MM.1S (cell line): Measurements from ENCODE around the gene FBXL19.

Experiments
- DNase-seq: peaks from one replicate; pipeline ENCODE4 v3.0.0-alpha.2; 2015
- H2AFZ ChIP-seq: fragments of 300-600 bp; sonication (generic); 2 replicates; pipeline ENCODE4 v1.6.0; 2016; ENCODE audit warnings: antibody characterized with exemption, low read length
- H3F3A ChIP-seq: fragments of 300-600 bp; sonication (generic); 2 replicates; pipeline ENCODE4 v1.6.1; 2016; ENCODE audit warnings: mild to moderate bottlenecking, antibody characterized with exemption, low read length, moderate library complexity, mixed read lengths; ENCODE audit not compliant: insufficient read depth
- H3K27ac ChIP-seq: fragments of 300-600 bp; sonication (generic); 2 replicates; pipeline ENCODE4 v1.5.1; 2016; ENCODE audit warnings: mild to moderate bottlenecking, low read length
- H3K27me3 ChIP-seq: fragments of 300-600 bp; sonication (generic); replicated peaks from 2 replicates; pipeline ENCODE4 v1.6.0; 2016; ENCODE audit warnings: low read length; ENCODE audit not compliant: insufficient read depth
- H3K36me3 ChIP-seq: fragments of 300-600 bp; sonication (generic); replicated peaks from 2 replicates; pipeline ENCODE4 v1.6.1; 2016; ENCODE audit warnings: mild to moderate bottlenecking, low read length, mixed read lengths; ENCODE audit not compliant: insufficient read depth
- H3K4me1 ChIP-seq: fragments of 300-600 bp; sonication (generic); 2 replicates; pipeline ENCODE4 v1.6.1; 2016; ENCODE audit warnings: low read length, mixed read lengths
- H3K4me2 ChIP-seq: fragments of 300-600 bp; sonication (generic); 2 replicates; pipeline ENCODE4 v1.6.0; 2016; ENCODE audit warnings: low read depth, low read length
- H3K4me3 ChIP-seq: fragments of 300-600 bp; sonication (generic); 2 replicates; pipeline ENCODE4 v1.5.1; 2016; ENCODE audit warnings: low read length, mixed read lengths
- H3K79me2 ChIP-seq: fragments of 300-600 bp; sonication (generic); 2 replicates; pipeline ENCODE4 v1.6.1; 2016; ENCODE audit warnings: mixed run types, low read length, mixed read lengths
- H3K9ac ChIP-seq: fragments of 300-600 bp; sonication (generic); 2 replicates; pipeline ENCODE4 v1.6.1; 2016; ENCODE audit warnings: low read length, mixed read lengths
- H3K9me2 ChIP-seq: fragments of 300-600 bp; sonication (generic); replicated peaks from 2 replicates; pipeline ENCODE4 v1.6.1; 2016; ENCODE audit warnings: mild to moderate bottlenecking, low read length, mixed read lengths; ENCODE audit not compliant: insufficient read depth
- H3K9me3 ChIP-seq: fragments of 300-600 bp; sonication (generic); replicated peaks from 2 replicates; pipeline ENCODE4 v1.6.1; 2016; ENCODE audit warnings: mild to moderate bottlenecking, low read length, mixed read lengths; ENCODE audit not compliant: insufficient read depth
- H4K20me1 ChIP-seq: fragments of 300-600 bp; sonication (generic); 2 replicates; pipeline ENCODE4 v1.6.1; 2016; ENCODE audit warnings: mild to moderate bottlenecking, low read length, moderate library complexity, mixed read lengths; ENCODE audit not compliant: insufficient read depth
- EZH2 ChIP-seq: fragments of 300-600 bp; sonication (generic); optimal IDR thresholded peaks from 2 replicates; pipeline ENCODE3; 2017; ENCODE audit warnings: low read depth, mild to moderate bottlenecking, antibody characterized with exemption, low read length, mixed read lengths
- EZH2phosphoT487 ChIP-seq: fragments of 300-600 bp; sonication (generic); IDR thresholded peaks from 2 replicates; pipeline ENCODE4 v1.6.1; 2018; ENCODE audit warnings: antibody characterized with exemption, low read length
- TF ChIP-seq, protein P1 (sequence below): fragments of 300-600 bp; sonication (generic); IDR thresholded peaks from 2 replicates; pipeline ENCODE4 v1.5.1; 2016; ENCODE audit warnings: antibody characterized with exemption, low read length, mixed read lengths

FBXL19 gene

GRCh38 chr16:30901201-30902028 is 22.0 kb upstream of the FBXL19 start:
- H3K4me1 ChIP-seq, result peaks cover 8% of the 10 kb centered on the region; the same call in 1 of the 2 replicates
- H3K9me2 ChIP-seq, result no peaks in the 10 kb centered on the region
- H3K9me3 ChIP-seq, result no peaks in the 10 kb centered on the region
- H3F3A ChIP-seq, result no peaks in the 10 kb centered on the region
- no peak overlapping the region; the same call in 1 of the 2 replicates for H3K9ac ChIP-seq
- no peaks in the 10 kb centered on the region for H3K36me3 ChIP-seq
- H3K4me3 ChIP-seq, result peak overlapping the region; percentile 60
- H2AFZ ChIP-seq, result peak overlapping the region; percentile 86
- no peaks in the 10 kb centered on the region for H4K20me1 ChIP-seq
- no peaks in the 10 kb centered on the region for H3K79me2 ChIP-seq
- no peak overlapping the region for H3K27ac ChIP-seq
- peak overlapping the region; percentile 91 for H3K4me2 ChIP-seq
- no peak for TF ChIP-seq EZH2phosphoT487
- TF ChIP-seq EZH2, result no peak
- TF ChIP-seq, protein P1, sequence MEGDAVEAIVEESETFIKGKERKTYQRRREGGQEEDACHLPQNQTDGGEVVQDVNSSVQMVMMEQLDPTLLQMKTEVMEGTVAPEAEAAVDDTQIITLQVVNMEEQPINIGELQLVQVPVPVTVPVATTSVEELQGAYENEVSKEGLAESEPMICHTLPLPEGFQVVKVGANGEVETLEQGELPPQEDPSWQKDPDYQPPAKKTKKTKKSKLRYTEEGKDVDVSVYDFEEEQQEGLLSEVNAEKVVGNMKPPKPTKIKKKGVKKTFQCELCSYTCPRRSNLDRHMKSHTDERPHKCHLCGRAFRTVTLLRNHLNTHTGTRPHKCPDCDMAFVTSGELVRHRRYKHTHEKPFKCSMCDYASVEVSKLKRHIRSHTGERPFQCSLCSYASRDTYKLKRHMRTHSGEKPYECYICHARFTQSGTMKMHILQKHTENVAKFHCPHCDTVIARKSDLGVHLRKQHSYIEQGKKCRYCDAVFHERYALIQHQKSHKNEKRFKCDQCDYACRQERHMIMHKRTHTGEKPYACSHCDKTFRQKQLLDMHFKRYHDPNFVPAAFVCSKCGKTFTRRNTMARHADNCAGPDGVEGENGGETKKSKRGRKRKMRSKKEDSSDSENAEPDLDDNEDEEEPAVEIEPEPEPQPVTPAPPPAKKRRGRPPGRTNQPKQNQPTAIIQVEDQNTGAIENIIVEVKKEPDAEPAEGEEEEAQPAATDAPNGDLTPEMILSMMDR, result no peak
- H3K27me3 ChIP-seq, result no peaks in the 10 kb centered on the region
- no peak for DNase-seq

DNA sequence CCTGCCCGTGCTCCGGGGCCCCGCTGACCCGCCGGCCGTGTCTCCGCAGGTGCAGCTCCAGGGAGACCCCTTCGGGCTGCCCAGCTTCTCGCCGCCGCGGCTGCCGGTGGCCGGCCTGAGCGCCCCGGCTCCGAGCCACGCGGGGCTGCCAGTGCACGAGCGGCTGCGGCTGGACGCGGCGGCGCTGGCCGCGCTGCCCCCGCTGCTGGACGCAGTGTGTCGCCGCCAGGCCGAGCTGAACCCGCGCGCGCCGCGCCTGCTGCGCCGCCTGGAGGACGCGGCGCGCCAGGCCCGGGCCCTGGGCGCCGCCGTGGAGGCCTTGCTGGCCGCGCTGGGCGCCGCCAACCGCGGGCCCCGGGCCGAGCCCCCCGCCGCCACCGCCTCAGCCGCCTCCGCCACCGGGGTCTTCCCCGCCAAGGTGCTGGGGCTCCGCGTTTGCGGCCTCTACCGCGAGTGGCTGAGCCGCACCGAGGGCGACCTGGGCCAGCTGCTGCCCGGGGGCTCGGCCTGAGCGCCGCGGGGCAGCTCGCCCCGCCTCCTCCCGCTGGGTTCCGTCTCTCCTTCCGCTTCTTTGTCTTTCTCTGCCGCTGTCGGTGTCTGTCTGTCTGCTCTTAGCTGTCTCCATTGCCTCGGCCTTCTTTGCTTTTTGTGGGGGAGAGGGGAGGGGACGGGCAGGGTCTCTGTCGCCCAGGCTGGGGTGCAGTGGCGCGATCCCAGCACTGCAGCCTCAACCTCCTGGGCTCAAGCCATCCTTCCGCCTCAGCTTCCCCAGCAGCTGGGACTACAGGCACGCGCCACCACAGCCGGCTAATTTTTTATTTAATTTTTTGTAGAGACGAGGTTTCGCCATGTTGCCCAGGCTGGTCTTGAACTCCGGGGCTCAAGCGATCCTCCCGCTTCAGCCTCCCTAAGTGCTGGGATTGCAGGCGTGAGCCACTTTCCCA is 21.1 kb upstream of the FBXL19 start:
- TF ChIP-seq EZH2phosphoT487 (no peak), EZH2 (no peak)
- TF ChIP-seq, protein P1, result no peak

GRCh38 chr16:30903002-30903401 is 20.4 kb upstream of the FBXL19 start:
- Histone ChIP-seq H3K9me3 (no peaks in the 10 kb centered on the region), H3K9ac (no peak overlapping the region), H3K4me2 (no peak overlapping the region), H4K20me1 (no peaks in the 10 kb centered on the region), H3K27me3 (no peaks in the 10 kb centered on the region), H3K4me1 (0 out of 2 replicates have a peak, but pooled peaks cover 3% of the 10 kb centered on the region), H3K79me2 (no peaks in the 10 kb centered on the region), H3K4me3 (no peak overlapping the region), H3K9me2 (no peaks in the 10 kb centered on the region), H3K36me3 (no peaks in the 10 kb centered on the region), H2AFZ (peak overlapping the region; percentile 99; the same call in 1 of the 2 replicates), H3F3A (no peaks in the 10 kb centered on the region), H3K27ac (no peak overlapping the region)
- TF ChIP-seq, protein P1, result no peak
- TF ChIP-seq EZH2 (no peak), EZH2phosphoT487 (no peak)
- DNase-seq, result no peak

More for the DNA sequence above, 21.1 kb upstream of the FBXL19 start:
- Histone ChIP-seq H3K79me2 (no peaks in the 10 kb centered on the region), H3K27ac (no peak overlapping the region), H3K9me2 (no peaks in the 10 kb centered on the region), H3K9me3 (no peaks in the 10 kb centered on the region), H3K4me1 (peaks cover 5% of the 10 kb centered on the region; the same call in 1 of the 2 replicates), H3K4me2 (peak overlapping the region; percentile 91), H2AFZ (peak overlapping the region; percentile 99), H3F3A (no peaks in the 10 kb centered on the region), H3K4me3 (peak overlapping the region; percentile 60), H3K36me3 (no peaks in the 10 kb centered on the region), H3K27me3 (no peaks in the 10 kb centered on the region), H4K20me1 (no peaks in the 10 kb centered on the region), H3K9ac (peak overlapping the region; percentile 53; the same call in 1 of the 2 replicates)
- DNase-seq, result peak; percentile 51
